HepG2 (cell line): Measurements from ENCODE around the gene QKI. TPM values are rescaled to one million over a fixed set of nuclear protein-coding genes. Genes with fewer than 3 reads are reported as not detected.

Experiments used
- ATAC-seq: fragments of 200-7000 bp; cut with Tn5 transposase; 3 replicates; pipeline ENCODE4 v1.9.1; 2020; ENCODE audit warnings: mild to moderate bottlenecking, moderate library complexity
- BruUV-seq: library from RNA; stranded (reverse); fragments of 400-500 nt; replicated peaks from 2 replicates; lab custom pipeline; 2021; lab: Mats Ljungman, UMichigan
- CTCF ChIA-PET: fragments of 300-600 bp; formaldehyde crosslinking; extraction: SDS; loops from one replicate; lab custom pipeline; 2021; ENCODE audit warnings: low total read pairs, inconsistent platforms, low intra/inter-chr PET ratio; lab: Yijun Ruan, JAX
- POLR2A ChIA-PET: fragments of 350-600 bp; sonication (Branson Sonifier 250); formaldehyde crosslinking; loops from one replicate; lab custom pipeline; 2020; ENCODE audit warnings: antibody characterized with exemption, inconsistent platforms; lab: Yijun Ruan, JAX
- DNase-seq: peaks from one replicate; pipeline ENCODE4 v3.0.0-alpha.2; 2015; ENCODE audit warnings: low spot score
- FAIRE-seq: peaks from 3 replicates; lab custom pipeline; 2011; peaks lifted over from hg19 to GRCh38; lab: Jason Lieb, UNC
- H2AFZ ChIP-seq: one replicate; pipeline ENCODE4 v1.6.1; 2011; ENCODE audit warnings: low read length, inconsistent platforms
- H3K27ac ChIP-seq: fragments of 300-600 bp; 3 replicates; pipeline ENCODE4 v1.8.0; 2011; ENCODE audit warnings: mixed run types, mild to moderate bottlenecking, mixed read lengths, low read length, inconsistent platforms; ENCODE audit not compliant: insufficient read depth; ENCODE audit errors: extremely low read length
- H3K27me3 ChIP-seq, 2 experiments: fragments of 200-600 bp in 1 of 2; 2 replicates in 1 of 2; 3 replicates in 1 of 2; pipeline versions ENCODE4 v1.6.0 to v1.8.0; 2011; ENCODE audit warnings: low read length in 2 of 2, mild to moderate bottlenecking in 2 of 2, moderate library complexity in 2 of 2, inconsistent platforms in 1 of 2; ENCODE audit not compliant: insufficient read depth in 2 of 2, control insufficient read depth in 1 of 2
- H3K36me3 ChIP-seq, 2 experiments: fragments of 200-600 bp in 1 of 2; replicated peaks in 1 of 2; 2 replicates in 1 of 2; 3 replicates in 1 of 2; pipeline versions ENCODE4 v1.5.1 to v1.8.0; 2011; ENCODE audit warnings: low read length in 2 of 2, inconsistent platforms in 1 of 2; ENCODE audit not compliant: insufficient read depth in 2 of 2, control insufficient read depth in 1 of 2
- H3K4me1 ChIP-seq: 2 replicates; pipeline ENCODE4 v1.5.1; 2012; ENCODE audit warnings: low read length, inconsistent platforms; ENCODE audit not compliant: insufficient read depth
- H3K4me2 ChIP-seq: 2 replicates; pipeline ENCODE4 v1.6.0; 2011; ENCODE audit warnings: low read depth, low read length, inconsistent platforms
- H3K4me3 ChIP-seq, 3 experiments: fragments of 200-600 bp in 1 of 3; sonication (generic), shearing (Covaris generic) in 1 of 3; replicated peaks in 1 of 3; 2 replicates each; pipeline ENCODE4 v1.5.1; 2011 to 2016; ENCODE audit warnings: low read length in 3 of 3, inconsistent platforms in 2 of 3, low read depth in 2 of 3, mild to moderate bottlenecking in 2 of 3, control low read depth in 1 of 3, mixed read lengths in 1 of 3; ENCODE audit not compliant: insufficient read depth in 1 of 3
- H3K79me2 ChIP-seq: one replicate; pipeline ENCODE4 v1.6.1; 2011; ENCODE audit warnings: low read length, inconsistent platforms; ENCODE audit not compliant: insufficient read depth
- H3K9ac ChIP-seq: 2 replicates; pipeline ENCODE4 v1.6.0; 2011; ENCODE audit warnings: mild to moderate bottlenecking, low read depth, low read length, inconsistent platforms; ENCODE audit not compliant: insufficient read depth
- H3K9me3 ChIP-seq: 2 replicates; pipeline ENCODE4 v1.5.1; 2012; ENCODE audit warnings: mild to moderate bottlenecking, low read length
- H4K20me1 ChIP-seq: 2 replicates; pipeline ENCODE4 v1.6.0; 2011; ENCODE audit warnings: inconsistent platforms, mild to moderate bottlenecking, low read length, moderate library complexity; ENCODE audit not compliant: insufficient read depth
- ATF7 ChIP-seq, 2 experiments: fragments of 450-650 bp in 1 of 2; sonication (generic) in 1 of 2; formaldehyde crosslinking in 1 of 2; IDR thresholded peaks; 2 replicates each; pipeline versions ENCODE4 v1.4.0 to v1.6.1; 2016 to 2020; ENCODE audit warnings: antibody characterized with exemption in 1 of 2, mild to moderate bottlenecking in 1 of 2, missing genetic modification reagents in 1 of 2
- NCOA5 ChIP-seq: sonication (generic); formaldehyde crosslinking; IDR thresholded peaks from 2 replicates; pipeline ENCODE4 v1.4.0; 2020; ENCODE audit warnings: missing genetic modification reagents
- NR2F6 ChIP-seq, 2 experiments: IDR thresholded peaks; 2 replicates each; pipeline ENCODE4 v1.6.1; 2016; ENCODE audit warnings: antibody characterized with exemption in 1 of 2, mild to moderate bottlenecking in 1 of 2
- SMAD1 ChIP-seq: sonication (generic); formaldehyde crosslinking; IDR thresholded peaks from 2 replicates; pipeline ENCODE4 v1.4.0; 2020; ENCODE audit warnings: missing genetic modification reagents, low read depth, mild to moderate bottlenecking, borderline replicate concordance
- ZBTB26 ChIP-seq: IDR thresholded peaks from 2 replicates; pipeline ENCODE4 v1.6.1; 2016; ENCODE audit warnings: missing compliant biosample characterization, missing genetic modification reagents, borderline replicate concordance
- ZBTB38 ChIP-seq: sonication (generic); formaldehyde crosslinking; IDR thresholded peaks from 2 replicates; pipeline ENCODE4 v1.5.1; 2020; ENCODE audit warnings: mild to moderate bottlenecking, missing genetic modification reagents
- ZBTB44 ChIP-seq: sonication (generic); formaldehyde crosslinking; IDR thresholded peaks from 2 replicates; pipeline ENCODE4 v1.4.0; 2020; ENCODE audit warnings: missing genetic modification reagents
- ZMYM4 ChIP-seq: sonication (generic); formaldehyde crosslinking; IDR thresholded peaks from 2 replicates; pipeline ENCODE4 v1.8.1; 2023; ENCODE audit warnings: mild to moderate bottlenecking, missing genetic modification reagents
- ZNF3 ChIP-seq: IDR thresholded peaks from 2 replicates; pipeline ENCODE4 v1.7.0; 2017; ENCODE audit warnings: inconsistent platforms
- ZNF343 ChIP-seq: sonication (generic); formaldehyde crosslinking; IDR thresholded peaks from 2 replicates; pipeline ENCODE4 v1.4.0; 2020; ENCODE audit warnings: mild to moderate bottlenecking, missing genetic modification reagents
- ZNF577 ChIP-seq: sonication (generic); formaldehyde crosslinking; IDR thresholded peaks from 2 replicates; pipeline ENCODE4 v1.4.0; 2020; ENCODE audit warnings: mild to moderate bottlenecking, low read depth, missing genetic modification reagents, borderline replicate concordance
- WGBS: methylation state at CpG from one replicate; pipeline ENCODE4 v1.1.6; 2017; ENCODE audit warnings: low lambda C conversion rate; 5-methylcytosine and 5-hydroxymethylcytosine counted together
- in situ Hi-C: cut with HindIII; loops from 2 replicates; pipeline ENCODE4 v1.10.0; 2017; ENCODE audit warnings: low pct_unique_long_range_greater_than_20kb; ENCODE audit not compliant: extremely low pct_ligation_motif_present
- intact Hi-C: fragments of 100-400 bp; cut with micrococcal nuclease; formaldehyde crosslinking; loops from one replicate; pipeline ENCODE4 v1.10.0; 2022; ENCODE audit not compliant: unreplicated experiment
- polyA plus RNA-seq, 8 experiments: library from polyadenylated mRNA; depleted of rRNA in 3 of 8; stranded (reverse) in 7 of 8; unstranded in 1 of 8; fragments of >200 nt; fragmentation: Illumina TruSeq in 4 of 8; extraction: Trizol in 4 of 8; gene quantifications; 2 replicates each; pipeline versions ENCODE4 v1.2.1 to v1.2.3, GENCODE V29; 2011 to 2016; ENCODE audit warnings: low read depth in 4 of 8, missing spikeins in 1 of 8, mixed read lengths in 1 of 8; ENCODE audit not compliant: insufficient read depth in 1 of 8
- total RNA-seq, 5 experiments: library from RNA; depleted of rRNA; stranded (reverse); fragments of >200 nt; fragmentation: Illumina TruSeq; extraction: Trizol; gene quantifications; 2 replicates each; pipeline ENCODE4 v1.2.3, GENCODE V29; 2016; ENCODE audit warnings: low read depth in 1 of 5
- TF ChIP-seq, protein P1 (sequence below): sonication (generic); formaldehyde crosslinking; IDR thresholded peaks from 2 replicates; pipeline ENCODE4 v1.4.0; 2020; ENCODE audit warnings: low read depth, missing genetic modification reagents

QKI gene
- total and polyA plus RNA-seq, 2 of the 13 experiments (the other 11 are each of a cell fraction or from before 2014, with no cell fraction given), result 136 to 137 TPM

DNA sequence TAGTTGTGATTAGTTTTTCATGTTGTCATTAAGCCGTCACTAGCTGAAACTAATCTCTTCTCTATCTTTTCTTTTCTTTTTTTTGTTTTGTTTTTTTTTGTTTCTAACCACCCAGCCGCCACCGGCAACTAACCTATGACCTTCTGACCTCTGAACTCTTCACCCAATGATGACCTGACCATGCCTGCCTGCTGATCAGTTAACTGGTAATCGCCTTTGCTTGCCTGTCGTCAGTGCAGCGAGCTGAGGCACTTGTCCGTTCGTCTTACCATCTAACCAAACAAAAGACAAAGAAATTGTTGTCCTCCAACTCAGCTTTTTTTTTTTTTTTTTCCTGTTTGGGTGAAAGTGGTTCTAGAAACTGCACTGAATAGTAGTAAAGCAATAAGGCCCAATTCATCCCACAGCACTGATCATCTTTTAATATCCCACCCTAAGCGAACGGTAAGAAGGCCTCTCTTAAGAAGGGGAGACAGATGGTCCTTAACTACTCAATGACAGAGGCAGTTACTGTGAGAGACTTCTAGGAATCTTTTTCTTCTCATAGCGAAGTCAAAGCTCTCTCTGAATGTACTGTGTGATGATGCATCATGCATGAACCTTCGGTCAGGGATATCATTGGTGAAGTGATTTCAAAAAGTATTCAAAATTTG is 156.2 kb downstream of the QKI start (continued):
- no peak for TF ChIP-seq ZBTB26 (CRISPR knock-in tag)
- TF ChIP-seq NR2F6 (IDR thresholded peaks at IDR 0.05), result peak; percentile 43; the same call in 1 of the 2 replicates
- TF ChIP-seq NR2F6 (CRISPR knock-in tag; IDR thresholded peaks at IDR 0.05), result 0 out of 2 replicates have a peak, but pooled peaks have one; percentile 15
- TF ChIP-seq, protein P1, sequence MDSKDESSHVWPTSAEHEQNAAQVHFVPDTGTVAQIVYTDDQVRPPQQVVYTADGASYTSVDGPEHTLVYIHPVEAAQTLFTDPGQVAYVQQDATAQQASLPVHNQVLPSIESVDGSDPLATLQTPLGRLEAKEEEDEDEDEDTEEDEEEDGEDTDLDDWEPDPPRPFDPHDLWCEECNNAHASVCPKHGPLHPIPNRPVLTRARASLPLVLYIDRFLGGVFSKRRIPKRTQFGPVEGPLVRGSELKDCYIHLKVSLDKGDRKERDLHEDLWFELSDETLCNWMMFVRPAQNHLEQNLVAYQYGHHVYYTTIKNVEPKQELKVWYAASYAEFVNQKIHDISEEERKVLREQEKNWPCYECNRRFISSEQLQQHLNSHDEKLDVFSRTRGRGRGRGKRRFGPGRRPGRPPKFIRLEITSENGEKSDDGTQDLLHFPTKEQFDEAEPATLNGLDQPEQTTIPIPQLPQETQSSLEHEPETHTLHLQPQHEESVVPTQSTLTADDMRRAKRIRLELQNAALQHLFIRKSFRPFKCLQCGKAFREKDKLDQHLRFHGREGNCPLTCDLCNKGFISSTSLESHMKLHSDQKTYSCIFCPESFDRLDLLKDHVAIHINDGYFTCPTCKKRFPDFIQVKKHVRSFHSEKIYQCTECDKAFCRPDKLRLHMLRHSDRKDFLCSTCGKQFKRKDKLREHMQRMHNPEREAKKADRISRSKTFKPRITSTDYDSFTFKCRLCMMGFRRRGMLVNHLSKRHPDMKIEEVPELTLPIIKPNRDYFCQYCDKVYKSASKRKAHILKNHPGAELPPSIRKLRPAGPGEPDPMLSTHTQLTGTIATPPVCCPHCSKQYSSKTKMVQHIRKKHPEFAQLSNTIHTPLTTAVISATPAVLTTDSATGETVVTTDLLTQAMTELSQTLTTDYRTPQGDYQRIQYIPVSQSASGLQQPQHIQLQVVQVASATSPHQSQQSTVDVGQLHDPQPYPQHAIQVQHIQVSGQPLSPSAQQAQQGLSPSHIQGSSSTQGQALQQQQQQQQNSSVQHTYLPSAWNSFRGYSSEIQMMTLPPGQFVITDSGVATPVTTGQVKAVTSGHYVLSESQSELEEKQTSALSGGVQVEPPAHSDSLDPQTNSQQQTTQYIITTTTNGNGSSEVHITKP (CRISPR knock-in tag), result no peak
- no peak for TF ChIP-seq ZNF343 (CRISPR knock-in tag)
- no peak for TF ChIP-seq ZNF3 (CRISPR knock-in tag)
- TF ChIP-seq SMAD1 (CRISPR knock-in tag), result no peak
- TF ChIP-seq, all 625 proteins: peak for 4

DNA sequence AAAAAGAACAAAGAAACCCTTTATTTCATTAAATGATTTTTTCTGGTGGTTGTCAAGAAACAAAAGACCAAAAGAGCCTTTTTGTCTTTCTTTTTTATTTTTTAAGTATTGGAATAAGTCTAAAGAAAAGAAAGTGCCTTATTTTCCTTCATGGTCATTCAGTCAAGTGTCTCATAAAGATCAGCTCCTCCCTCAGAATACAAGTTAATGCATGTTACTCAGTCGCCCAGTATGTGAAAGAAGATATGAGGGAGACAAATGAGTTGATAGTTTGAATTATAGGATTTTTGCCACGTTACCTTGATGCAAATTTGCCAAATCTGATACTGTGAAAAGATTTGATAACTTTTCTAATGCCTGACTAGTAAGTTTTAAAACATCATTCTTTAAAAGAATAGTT is 157.2 kb downstream of the QKI start:
- no peaks in the 10 kb centered on the region for H4K20me1 ChIP-seq
- H3K27ac ChIP-seq, result no peak overlapping the region
- DNase-seq, result no peak
- H3K4me2 ChIP-seq, result no peak overlapping the region
- H3K4me3 ChIP-seq, result no peak overlapping the region
- no peak overlapping the region for H3K9ac ChIP-seq
- H3K36me3 ChIP-seq, result peaks cover 4 to 17% of the 10 kb centered on the region in 2 experiments; a peak in 4 of 5 replicates
- ATAC-seq, result no peak
- WGBS, result over 99% methylated on average over 2 of the region's 2 CpGs
- intact Hi-C loops (no loop called here), in situ Hi-C loops (no loop called here)
- no peak for FAIRE-seq
- H3K27me3 ChIP-seq, result no peaks in the 10 kb centered on the region
- H3K9me3 ChIP-seq, result no peaks in the 10 kb centered on the region
- TF ChIP-seq ATF7 (IDR thresholded peaks at IDR 0.05) (no peak), ATF7 (CRISPR knock-in tag; IDR thresholded peaks at IDR 0.05) (no peak), ZBTB38 (CRISPR knock-in tag) (no peak), NCOA5 (no peak), ZBTB44 (CRISPR knock-in tag) (no peak), ZNF577 (CRISPR knock-in tag) (no peak), ZMYM4 (CRISPR knock-in tag) (no peak)
- CTCF ChIA-PET, result no interaction called here
- no peak overlapping the region for H2AFZ ChIP-seq
- no peaks in the 10 kb centered on the region for H3K79me2 ChIP-seq
- no peaks in the 10 kb centered on the region for H3K4me1 ChIP-seq
- POLR2A ChIA-PET, result no interaction called here
- no TSS peak for BruUV-seq
